Measurements from ENCODE around the gene PRC1. TPM values are rescaled to one million over a fixed set of nuclear protein-coding genes. Genes with fewer than 3 reads are reported as not detected.

PRC1 gene
- total RNA-seq, 1 experiment from 2014 or later = 342 TPM

- no peak for DNase-seq (ENCODE audit: low read depth)
Measured at GRCh38 chr15:90990446-90990845, 3.9 kb downstream of the PRC1 start.

DNA sequence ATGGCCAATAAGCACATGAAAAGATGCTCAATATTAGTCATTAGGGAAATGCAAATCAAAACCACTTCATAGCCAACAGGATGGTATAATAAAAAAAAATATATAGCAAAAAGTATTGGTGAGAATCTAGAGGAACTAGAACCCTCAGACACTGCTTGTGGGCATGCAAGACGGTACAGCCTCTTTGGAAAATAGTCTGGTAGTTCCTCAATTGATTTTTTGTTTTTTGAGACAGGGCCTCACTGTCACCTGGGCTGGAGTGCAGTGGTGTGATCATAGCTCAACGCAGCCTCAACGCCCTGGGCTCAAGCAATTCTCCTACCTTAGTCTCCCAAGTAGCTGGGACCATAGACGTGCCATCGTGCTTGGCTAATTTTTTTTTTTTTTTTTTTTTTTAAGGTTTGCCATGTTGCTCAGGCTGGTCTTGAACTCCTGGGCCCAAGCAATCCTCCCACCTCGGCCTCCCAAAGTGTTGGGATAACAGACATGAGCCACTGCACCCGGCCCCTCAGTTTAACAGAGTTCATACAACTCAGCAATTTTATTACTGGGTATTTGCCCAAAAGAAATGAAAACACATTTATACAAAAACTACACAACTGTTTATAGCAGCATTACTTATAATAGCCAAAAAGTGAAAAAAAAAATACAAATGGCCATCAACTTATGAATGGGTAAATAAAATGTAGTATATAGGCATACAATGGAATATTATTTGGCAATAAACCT lies 5.1 kb downstream of the PRC1 start:
- no peak for DNase-seq (ENCODE audit: low read depth)

- no peak for DNase-seq (ENCODE audit: low read depth)
Measured at GRCh38 chr15:90988296-90988695, 6.0 kb downstream of the PRC1 start.

- no peak for DNase-seq (ENCODE audit: low read depth)
Measured at GRCh38 chr15:90987561-90988141, 6.7 kb downstream of the PRC1 start.

GRCh38 chr15:90986790-90987507 lies 7.4 kb downstream of the PRC1 start:
- no peak for DNase-seq (ENCODE audit: low read depth)

GRCh38 chr15:90982135-90982534 lies 12.2 kb downstream of the PRC1 start:
- DNase-seq (ENCODE audit: low read depth) = no peak

DNA sequence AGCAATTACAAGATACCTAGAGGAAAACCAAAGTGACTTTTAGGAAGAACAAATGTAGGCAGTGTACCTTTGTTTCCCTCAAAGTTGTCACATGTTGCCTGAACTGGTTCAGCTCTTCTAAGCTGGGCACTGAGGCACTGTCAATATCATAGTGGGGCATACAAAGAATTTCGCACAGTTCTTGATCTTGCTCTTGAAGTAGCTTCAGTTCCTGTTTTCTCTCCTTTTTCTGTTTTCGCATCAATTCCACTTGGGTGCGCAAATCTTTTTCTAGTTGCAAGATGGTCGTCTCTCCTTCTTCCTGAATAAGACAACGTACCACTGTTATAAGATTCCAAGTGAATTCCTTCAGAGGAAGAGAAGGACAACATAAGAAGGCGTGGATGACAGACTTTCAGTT lies 12.7 kb downstream of the PRC1 start:
- DNase-seq (ENCODE audit: low read depth) = no peak

- no peak for DNase-seq (ENCODE audit: low read depth)
Measured at GRCh38 chr15:90979582-90979981, 14.8 kb downstream of the PRC1 start.

GRCh38 chr15:90974216-90974615 lies 20.1 kb downstream of the PRC1 start:
- DNase-seq (ENCODE audit: low read depth) = no peak

DNA sequence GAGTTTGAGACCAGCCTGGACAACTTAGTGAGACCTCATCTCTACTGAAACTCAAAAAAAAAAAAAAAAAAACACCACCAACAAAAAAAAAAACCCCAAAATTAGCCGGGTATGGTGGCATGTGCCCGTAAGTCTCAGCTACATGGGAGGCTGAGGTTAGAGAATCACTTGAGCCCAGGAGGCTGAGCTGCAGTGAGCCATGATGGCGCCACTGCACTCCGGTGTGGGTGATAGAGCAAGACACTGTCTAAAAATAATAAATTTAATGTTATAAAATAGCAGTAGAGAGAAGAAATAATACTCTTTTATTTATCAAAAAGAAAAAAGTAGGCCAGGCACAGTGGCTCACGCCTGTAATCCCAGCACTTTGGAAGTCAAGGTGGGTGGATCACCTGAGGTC lies 22.2 kb downstream of the PRC1 start:
- no peak for DNase-seq (ENCODE audit: low read depth)

- DNase-seq (ENCODE audit: low read depth) = no peak
Measured at GRCh38 chr15:90970274-90970673, 24.1 kb downstream of the PRC1 start.

GRCh38 chr15:90968434-90968833 lies 25.9 kb downstream of the PRC1 start:
- DNase-seq (ENCODE audit: low read depth) = no peak

GRCh38 chr15:90967206-90967605 lies 27.1 kb downstream of the PRC1 start:
- DNase-seq (ENCODE audit: low read depth) = no peak

DNA sequence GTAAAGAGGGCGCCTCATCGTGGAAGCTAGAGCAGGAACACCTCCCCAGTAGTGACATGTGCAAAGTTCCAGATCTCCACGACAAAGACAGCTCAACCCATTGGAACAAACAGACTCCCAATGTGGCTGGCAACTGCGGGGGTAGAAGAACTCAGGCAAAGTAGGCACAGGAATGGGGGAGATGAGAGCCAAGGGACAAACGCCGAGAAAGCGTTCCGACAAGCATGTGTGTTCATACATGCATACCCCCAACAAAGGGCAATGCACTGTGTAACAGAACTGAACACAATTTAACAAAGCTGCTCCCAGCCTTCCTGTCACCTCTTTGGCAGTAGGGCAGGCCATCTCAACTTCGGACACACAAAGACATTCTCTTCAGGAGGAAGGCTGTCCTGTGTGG lies 28.1 kb downstream of the PRC1 start:
- no peak for DNase-seq (ENCODE audit: low read depth)

GRCh38 chr15:90962021-90962420 lies 32.3 kb downstream of the PRC1 start:
- DNase-seq (ENCODE audit: low read depth) = no peak

- no peak for DNase-seq (ENCODE audit: low read depth)
Measured at GRCh38 chr15:90960298-90961091, 33.8 kb downstream of the PRC1 start.

- peak; percentile 33 for DNase-seq (ENCODE audit: low read depth)
Measured at GRCh38 chr15:90959894-90960293, 34.4 kb downstream of the PRC1 start.

GRCh38 chr15:90959028-90959595 lies 35.2 kb downstream of the PRC1 start:
- no peak for DNase-seq (ENCODE audit: low read depth)

- no peak for DNase-seq (ENCODE audit: low read depth)
Measured at GRCh38 chr15:90957791-90958190, 36.5 kb downstream of the PRC1 start.

DNA sequence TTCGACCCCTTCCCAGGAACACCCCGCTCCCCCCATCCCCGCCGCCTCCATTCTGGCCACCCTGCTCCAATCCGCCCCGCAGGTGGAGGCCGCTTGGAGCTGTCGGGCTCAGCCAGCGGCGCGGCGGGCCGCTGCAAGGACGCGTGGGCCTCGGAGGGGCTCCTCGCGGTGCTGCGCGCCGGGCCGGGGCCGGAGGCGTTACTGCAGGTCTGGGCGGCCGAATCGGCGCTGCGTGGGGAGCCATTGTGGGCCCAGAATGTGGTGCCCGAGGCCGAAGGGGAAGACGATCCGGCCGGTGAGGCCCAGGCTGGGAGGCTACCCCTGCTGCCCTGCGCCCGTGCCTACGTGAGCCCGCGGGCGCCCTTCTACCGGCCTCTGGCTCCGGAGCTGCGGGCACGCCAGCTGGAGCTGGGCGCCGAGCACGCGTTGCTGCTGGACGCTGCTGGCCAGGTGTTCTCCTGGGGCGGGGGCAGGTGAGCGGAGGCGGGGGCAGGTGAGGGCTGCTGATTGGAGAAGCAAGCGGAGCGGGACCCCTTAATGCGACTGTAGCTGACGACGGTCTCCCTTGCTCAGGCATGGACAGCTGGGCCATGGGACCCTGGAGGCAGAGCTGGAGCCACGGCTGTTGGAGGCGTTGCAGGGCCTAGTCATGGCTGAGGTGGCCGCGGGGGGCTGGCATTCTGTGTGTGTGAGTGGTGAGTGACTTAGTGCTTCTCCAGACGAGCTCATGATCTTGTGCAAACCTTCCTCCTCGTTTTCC lies 37.1 kb downstream of the PRC1 start:
- DNase-seq (ENCODE audit: low read depth) = no peak
